ENCODE data around the gene ATP5PD.

ATP5PD gene

DNA sequence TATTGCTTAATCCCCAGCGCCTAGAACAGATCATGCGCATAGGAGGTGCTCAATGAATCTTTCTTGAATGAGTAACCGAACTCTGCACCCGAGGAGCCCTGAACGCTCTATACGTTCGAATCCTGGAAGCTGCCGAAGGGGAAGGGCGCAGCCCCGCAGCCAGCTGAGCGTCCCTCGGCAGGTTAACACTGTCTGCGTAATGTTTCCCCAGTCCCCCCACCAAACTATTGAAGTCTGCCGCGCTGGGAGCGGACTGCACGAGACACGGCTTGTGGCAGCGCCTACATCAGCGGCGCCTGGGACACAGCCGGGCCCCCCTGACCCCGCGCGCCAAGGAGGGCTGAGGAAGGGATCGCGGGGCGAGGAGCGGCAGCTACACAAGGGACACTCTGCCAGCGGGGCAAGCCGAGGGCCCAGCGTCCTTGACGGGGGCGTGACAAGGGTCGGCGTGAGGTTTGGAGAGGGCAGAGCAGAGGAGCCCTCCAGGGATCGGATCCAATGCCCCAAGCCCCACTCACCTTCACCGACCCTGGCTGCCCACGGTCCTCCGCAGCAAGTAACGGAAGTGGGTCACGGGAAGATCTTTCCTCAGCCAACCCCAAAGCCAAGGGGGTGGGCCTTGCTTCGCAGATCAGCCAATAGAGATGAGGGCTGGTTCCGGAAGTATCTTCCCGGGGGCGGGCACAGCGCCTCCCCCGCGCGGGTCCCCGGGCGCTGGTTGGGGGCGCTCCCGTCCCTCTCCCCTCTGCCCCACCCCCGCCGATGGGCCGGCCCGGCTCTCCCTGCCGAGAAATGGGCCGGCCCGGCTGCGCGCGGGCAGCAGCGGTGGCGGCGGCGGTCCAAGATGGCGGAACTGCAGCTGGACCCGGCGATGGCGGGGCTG, at the start of gene ATP5PD, which contains the start of gene KCTD2:
Gene ATP5PD (minus strand): TSS at position 563 of the 883 bp plus-strand sequence. CDS start 4,319 bp downstream, outside the sequence.
Gene KCTD2 (plus strand): TSS at position 819 of the 883 bp plus-strand sequence. CDS start 26 bp downstream, at position 845.
- peak; percentile 95 for DNase-seq

DNA sequence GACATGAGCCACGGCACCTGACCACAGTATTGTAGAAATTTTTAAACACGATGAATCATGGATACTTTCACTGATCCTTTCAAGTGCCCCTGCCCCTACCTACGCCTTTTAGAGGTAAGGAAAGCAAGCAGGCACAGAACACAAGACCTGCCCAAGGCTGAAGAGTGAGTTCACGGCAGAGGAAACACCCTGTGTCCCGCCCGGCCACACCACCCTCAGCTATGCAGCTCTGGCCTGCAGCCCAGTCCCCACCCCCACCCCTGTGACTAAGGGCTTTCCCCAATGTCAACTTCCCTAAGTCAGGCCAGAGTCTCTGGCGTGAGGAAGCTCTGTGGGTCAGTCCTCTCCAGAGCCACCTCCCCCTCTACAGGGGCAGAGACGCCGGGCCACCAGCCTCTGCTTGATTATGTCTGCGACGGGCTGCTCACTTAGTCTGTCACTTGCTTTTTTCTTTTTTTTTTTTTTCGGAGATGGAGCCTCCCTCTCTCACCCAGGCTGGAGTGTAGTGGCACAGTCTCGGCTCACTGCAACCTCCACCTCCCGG, 49.4 kb upstream of the ATP5PD start:
- no peak for DNase-seq

DNA sequence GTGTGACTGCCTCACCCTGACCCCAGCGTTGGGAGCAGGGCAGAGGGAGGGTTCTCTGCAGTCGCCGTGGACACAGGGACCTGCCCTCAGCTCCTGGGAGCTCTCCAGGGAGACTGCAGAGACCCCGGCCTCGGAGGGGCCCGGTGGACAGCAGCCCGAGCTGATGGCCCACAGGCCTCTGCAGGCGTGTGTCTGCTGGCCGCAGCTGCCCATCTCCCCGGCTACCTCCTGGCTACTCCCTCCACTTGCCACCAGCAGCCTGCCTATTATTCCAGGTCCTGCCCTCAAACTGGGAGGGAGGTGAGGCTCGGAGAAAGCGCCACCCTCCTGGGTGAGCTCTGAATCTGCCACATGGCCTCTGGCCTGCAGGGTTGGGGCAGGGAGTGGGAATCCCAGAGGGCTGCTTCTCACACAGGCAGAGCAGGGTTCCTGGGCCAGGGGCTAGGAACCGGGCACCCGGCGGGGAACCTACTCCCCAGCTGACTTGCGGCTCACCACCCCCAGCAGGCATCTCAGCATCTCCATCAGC, 48.2 kb upstream of the ATP5PD start:
- DNase-seq = no peak

- no peak for DNase-seq
Measured at GRCh38 chr17:75093548-75094158, 46.9 kb upstream of the ATP5PD start.

DNA sequence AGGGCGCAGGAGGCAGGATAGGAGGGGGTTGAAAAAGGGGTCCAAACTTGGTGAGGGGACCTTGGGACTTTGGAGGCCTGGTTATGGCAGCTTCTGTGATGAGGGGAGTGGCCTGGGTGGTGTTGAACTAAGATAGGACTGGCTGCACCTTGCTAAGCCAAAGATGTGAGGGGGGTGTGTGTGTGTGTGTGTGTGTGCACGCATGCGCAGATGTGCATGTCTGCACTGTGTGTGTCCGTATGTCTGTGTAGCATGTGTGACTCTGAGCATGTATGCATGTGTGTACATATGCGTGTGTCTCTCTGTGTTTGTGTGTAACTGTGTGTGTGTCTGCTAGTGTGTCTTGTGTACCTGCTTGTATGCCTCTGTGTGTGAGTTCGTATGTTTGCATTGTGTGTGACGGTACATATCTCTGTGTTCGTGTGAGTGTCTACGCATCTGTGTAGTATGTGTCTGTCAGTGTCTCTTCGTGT, 45.1 kb upstream of the ATP5PD start:
- DNase-seq = no peak

GRCh38 chr17:75090871-75091854, 44.4 kb upstream of the ATP5PD start:
- no peak for DNase-seq

- DNase-seq = no peak
Measured at GRCh38 chr17:75088465-75089417, 42.0 kb upstream of the ATP5PD start.

DNA sequence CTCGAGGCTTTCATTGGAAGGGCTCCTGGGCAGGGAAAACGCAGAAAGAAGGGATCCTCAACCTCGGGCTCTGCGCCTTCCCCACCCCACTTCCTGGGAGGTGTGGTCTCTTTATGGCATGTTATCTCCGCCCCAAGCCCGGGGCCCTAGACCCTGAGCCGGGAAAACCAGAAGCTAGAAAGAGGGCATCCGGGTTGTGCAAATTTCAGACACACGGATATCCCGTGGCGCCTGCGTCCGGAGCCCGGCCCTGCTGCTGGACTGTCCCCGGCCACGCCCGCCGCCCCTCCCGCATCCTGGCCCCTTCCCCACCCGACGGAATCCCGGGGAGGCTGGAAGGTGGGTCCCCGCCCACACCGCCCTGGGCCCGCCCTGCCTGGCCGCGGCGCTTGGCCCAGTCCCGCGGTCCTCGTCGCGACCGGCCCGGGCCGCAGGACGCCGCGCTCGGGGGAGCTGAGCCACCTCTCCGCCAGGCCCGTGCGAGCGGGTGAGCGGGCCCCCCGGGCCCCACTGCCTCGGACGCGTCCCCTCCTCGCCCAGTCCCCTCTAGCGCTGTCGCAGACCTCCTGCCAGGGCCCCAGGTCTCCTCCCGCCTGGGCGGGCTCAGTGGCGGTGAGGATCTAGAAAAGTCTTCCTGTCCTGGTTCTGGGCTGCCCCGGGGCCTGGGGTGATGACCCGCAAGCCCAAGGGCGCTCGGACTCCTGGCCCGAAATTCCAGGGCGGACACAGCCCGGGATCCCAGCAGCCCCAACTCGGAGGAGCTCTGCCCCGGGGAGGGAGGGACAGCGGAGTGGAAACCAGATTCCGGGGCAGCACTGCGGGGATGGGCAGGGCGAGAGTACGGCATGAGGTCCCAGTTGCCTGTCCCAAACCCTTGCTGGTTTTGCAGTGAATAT, 41.0 kb upstream of the ATP5PD start, which contains the start of gene SLC16A5:
Gene SLC16A5 (plus strand): TSS at position 397 of the 896 bp plus-strand sequence. CDS start 5,683 bp downstream, outside the sequence.
- no peak for DNase-seq

DNA sequence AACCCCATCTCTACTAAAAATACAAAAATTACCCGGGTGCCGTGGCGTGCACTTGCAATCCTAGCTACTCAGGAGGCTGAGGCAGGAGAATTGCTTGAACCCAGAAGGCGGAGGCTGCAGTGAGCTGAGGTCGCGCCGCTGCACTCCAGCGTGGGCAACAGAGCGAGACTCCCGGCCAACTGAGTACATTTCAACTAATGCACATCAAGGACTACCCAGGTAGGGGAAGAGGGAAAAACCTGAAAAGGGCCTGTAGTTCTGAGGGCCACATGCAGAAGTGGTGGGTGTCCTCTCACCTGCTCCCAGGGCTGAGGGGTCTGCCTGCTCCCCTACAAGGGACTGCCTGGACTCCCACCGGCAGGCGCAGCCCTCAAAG, 40.4 kb upstream of the ATP5PD start:
- no peak for DNase-seq

DNA sequence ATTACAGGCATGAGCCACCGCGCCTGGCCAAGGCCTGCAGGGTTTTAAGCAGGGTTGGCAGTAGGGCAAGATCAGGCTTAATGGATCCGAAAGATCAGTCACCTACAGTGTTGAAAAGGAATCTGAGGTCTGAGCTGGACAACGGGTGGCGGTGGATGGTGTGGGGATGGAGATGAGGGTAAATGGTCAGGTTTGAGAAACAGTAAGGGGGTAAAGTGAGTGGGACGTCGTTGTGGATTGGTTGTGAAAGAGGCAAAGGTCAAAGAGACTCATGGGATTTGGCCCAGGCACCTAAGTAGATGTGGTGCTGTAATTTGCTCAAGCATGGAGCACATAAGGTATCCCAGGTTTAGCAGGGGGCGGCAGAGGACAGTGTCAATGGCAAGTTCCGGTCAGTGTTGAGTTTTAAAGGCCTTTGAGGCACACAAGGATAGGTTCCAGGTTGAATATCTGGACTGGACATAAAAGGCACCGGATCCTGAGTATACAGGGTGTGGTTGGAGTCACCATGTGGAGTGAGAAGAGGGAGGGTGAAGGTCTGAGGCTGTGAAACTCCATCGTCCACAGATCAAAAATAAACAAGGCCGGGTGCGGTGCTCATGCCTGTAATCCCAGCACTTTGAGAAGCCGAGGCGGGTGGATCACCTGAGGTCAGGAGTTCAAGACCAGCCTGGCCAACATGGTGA, 39.9 kb upstream of the ATP5PD start:
- DNase-seq = no peak

DNA sequence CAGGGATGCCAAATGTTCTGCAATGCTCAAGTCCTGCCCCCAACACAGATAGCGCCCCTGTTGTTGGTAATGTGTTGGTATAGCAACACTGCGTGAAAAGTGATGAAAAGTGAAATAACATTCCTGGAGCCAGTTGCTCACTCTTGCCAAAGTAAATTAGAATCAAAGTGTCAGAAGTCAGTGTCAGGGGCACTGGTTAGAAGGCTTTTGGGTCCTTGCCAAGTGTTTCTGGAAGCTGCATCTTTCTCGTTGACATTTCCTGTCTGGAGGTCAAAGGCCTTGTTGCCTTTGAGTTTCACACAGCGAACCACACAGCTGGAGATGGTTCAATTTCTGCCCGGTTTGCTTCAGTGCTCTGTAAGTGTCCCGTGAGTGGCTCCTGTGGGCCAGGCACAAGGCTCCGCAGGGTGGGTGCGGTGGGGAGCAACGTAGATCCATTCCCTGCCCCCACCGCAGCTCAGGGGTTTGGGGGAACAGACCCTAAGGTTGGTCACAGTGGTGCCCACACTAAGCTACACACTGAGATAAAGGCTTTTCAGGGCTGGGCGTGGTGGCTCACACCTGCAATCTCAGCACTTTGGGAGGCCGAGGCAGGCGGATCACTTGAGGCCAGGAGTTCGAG, 37.4 kb upstream of the ATP5PD start:
- DNase-seq = no peak

DNA sequence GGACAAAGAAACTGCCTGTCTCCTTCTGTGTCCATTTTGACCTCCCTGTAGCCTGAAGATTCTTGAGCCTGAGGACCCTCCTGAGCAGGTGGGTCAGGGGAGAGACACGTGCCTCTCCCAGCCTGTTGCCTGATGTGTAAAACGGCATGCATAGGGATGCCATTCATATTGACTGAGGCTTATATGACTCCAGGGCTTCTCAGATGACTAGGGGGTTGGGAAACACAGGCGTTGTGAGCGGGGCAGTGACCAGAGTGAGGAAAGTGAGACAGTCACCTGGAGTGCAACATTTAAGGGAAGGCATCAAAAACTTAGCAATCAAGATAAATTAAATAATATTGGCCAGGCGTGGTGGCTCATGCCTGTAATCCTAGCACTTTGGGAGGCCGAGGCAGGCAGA, 35.9 kb upstream of the ATP5PD start:
- DNase-seq = no peak

DNA sequence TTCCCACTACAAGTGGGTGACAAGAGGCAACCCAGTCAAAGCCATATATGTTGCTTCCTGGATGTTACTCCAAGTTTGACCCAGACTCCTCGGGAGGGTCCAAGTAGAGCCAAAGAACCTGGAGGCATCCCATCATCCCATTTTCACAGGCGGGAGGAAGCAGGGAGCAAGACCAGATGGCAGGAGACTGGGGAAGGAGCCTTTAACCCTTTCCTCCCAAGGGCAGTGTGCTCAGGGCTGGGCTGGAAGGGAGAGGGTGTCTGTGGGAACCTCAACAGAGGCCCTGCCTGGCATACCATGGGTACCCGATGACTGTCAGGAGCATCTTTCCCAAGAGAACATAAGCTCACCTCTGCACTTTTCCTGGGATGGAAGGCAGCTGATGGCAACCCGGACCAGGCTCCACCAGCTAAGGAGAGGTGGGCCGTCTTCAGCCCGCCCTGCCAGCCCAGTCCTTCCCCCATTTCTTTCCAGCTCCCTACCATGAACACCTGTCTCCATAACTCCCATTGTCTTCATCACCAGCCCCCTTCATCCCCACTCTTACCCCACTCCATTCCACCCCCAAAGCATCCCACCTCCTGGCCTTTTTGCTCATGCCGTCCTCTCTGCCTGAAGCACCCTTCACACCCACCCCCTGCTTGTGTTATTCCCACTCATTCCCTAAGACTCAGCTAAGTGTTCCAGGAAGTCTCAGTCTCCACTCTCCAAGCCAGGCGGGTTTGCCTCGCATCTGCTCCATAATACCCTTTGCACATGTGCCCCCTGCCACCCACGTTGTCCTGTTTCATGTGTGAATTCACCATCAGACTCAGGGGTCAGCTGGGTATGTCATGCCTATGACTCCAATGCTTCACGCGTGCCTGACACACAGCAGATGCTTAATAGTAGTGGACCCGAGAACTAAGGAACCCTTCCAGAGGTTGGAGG, 35.1 kb upstream of the ATP5PD start:
- no peak for DNase-seq

- DNase-seq = no peak
Measured at GRCh38 chr17:75079023-75079373, 32.2 kb upstream of the ATP5PD start.

DNA sequence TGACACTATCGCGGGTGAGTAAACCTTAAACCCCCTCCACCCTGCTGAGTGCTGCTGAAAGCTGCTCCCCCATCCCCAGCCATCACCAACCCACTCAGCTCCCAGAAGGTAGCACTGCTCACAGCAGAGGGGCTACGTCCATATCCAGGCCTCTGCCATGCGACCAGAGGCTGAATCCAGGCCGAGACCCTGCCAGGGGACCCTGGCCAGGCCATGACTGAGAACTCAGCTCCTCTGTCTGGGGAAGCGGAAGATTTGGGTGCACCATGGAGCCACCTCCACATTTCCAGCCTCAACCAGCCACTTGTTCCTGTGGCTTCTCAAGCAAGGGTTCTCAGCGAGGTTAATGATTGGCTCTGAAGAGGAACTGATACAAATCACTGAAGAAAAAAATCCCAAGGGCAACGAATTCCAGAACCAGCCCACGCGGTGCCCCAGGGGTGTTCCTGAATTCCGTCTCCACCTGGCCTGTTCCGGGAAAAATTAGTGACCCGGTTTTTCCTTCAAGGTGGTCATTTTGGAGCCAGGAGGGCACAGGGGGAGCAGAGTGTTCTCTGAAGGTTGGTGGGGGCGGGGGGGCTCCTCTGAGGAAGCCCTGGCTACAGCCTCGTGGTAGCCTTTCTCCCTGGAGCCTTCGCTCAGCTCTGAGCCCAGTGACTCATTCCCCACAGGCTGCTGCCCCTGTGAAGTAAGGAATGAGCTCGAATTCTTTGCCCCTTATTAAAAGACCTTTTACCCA, 31.7 kb upstream of the ATP5PD start:
- no peak for DNase-seq

DNA sequence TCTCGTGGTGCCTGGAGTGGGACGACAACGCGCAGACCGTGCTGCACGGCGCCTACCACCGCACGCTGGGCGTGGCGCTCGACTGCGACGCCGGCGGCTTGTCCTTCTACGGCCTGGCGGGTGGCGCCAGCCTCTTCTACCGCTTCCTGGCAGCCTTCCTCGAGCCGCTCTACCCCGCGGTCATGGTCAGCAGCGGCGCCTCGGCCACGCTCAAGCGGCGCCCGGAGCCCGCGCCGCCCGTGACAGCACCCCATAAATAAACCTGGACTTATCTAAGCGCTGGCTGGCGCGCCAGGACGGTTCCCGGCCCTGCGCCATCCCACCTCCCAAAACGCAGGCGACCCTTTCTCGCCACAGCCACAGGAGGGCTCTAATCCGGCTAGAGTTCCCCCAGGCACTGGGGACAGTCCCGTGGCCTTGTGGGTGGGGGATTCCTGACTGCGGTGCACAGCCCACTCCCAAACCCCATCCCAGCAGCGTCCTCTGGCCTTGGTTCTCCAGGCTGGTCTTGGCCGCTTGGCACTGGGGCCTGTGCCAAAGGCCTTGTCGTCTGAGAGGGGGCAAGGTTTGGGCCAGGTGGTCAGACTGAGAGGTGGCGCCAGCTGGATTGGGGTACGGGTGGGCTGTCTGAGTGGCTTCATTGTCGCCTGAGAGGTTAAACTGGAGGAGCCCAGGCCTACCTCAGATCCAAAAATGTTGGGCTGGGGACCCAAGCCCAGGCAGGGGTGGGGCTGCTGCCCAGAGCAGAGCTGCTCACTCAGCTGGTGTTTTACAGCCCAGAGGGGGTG, 30.9 kb upstream of the ATP5PD start:
- no peak for DNase-seq
